Measurements from ENCODE around the gene STAU1.

DNA sequence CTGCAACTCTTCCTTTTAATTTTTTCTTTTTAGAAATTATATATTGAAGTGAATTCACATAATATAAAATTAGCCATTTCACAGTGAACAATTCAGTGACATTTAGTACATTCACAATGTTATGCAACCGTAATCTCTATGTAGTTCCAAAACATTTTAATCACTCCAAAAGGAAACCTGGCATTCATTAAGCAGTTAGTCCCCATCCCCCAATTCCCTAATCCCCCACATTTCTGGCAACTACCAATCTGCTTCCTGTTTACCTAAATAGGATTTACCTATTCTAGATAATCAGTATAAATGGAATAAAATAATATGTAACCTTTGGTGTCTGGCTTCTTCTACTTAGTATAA lies 22.6 kb upstream of the STAU1 start:
- TF ChIP-seq, protein P1, sequence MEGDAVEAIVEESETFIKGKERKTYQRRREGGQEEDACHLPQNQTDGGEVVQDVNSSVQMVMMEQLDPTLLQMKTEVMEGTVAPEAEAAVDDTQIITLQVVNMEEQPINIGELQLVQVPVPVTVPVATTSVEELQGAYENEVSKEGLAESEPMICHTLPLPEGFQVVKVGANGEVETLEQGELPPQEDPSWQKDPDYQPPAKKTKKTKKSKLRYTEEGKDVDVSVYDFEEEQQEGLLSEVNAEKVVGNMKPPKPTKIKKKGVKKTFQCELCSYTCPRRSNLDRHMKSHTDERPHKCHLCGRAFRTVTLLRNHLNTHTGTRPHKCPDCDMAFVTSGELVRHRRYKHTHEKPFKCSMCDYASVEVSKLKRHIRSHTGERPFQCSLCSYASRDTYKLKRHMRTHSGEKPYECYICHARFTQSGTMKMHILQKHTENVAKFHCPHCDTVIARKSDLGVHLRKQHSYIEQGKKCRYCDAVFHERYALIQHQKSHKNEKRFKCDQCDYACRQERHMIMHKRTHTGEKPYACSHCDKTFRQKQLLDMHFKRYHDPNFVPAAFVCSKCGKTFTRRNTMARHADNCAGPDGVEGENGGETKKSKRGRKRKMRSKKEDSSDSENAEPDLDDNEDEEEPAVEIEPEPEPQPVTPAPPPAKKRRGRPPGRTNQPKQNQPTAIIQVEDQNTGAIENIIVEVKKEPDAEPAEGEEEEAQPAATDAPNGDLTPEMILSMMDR (IDR thresholded peaks at IDR 0.05 in 4 of 5, conservative IDR thresholded peaks at IDR 0.05 in 1 of 5) = no peak
- no peak for TF ChIP-seq POLR2A (IDR thresholded peaks at IDR 0.05)

Data from gastrocnemius medialis (tissue), 4 donors.